Sigmoid colon (tissue), 7 donors: ENCODE data around the gene PLPP2. TPM values are rescaled to one million over a fixed set of nuclear protein-coding genes. Genes with fewer than 3 reads are reported as not detected.

Experiments used
- DNase-seq: peaks from one replicate; pipeline ENCODE4 v3.0.0-alpha.2; 2019
- H3K27ac ChIP-seq, 4 donors: fragments of 200-600 bp; sonication (generic); one replicate each; pipeline ENCODE4 v1.5.1; 2016 to 2019; ENCODE audit warnings: mild to moderate bottlenecking in 1 of 4
- H3K27me3 ChIP-seq, 3 donors: fragments of 200-600 bp; sonication (generic); one replicate each; pipeline ENCODE4 v1.5.1; 2019; ENCODE audit warnings: mild to moderate bottlenecking in 1 of 3
- H3K36me3 ChIP-seq, 4 donors: fragments of 200-600 bp; sonication (generic); one replicate each; pipeline ENCODE4 v1.5.1; 2016 to 2019
- H3K4me1 ChIP-seq, 4 donors: fragments of 200-600 bp; sonication (generic); one replicate each; pipeline ENCODE4 v1.5.1; 2017 to 2019
- H3K4me3 ChIP-seq, 4 donors: fragments of 200-600 bp; sonication (generic); one replicate each; pipeline ENCODE4 v1.5.1; 2017 to 2019; ENCODE audit warnings: mild to moderate bottlenecking in 2 of 4, moderate library complexity in 1 of 4
- H3K9me3 ChIP-seq, 4 donors: fragments of 200-600 bp in 3 of 4; sonication (generic) in 3 of 4; one replicate each; pipeline versions ENCODE4 v1.5.1 to v1.6.1; 2013 to 2019
- CTCF ChIP-seq, 4 experiments: fragments of 450-650 bp in 3 of 4; fragments of 200-600 bp in 1 of 4; IDR thresholded peaks; one replicate each; pipeline ENCODE4 v1.5.1; 2016 to 2019; ENCODE audit warnings: antibody characterized with exemption in 4 of 4, mild to moderate bottlenecking in 3 of 4, moderate library complexity in 2 of 4
- EP300 ChIP-seq, 4 donors: sonication (generic); formaldehyde crosslinking; IDR thresholded peaks; one replicate each; pipeline ENCODE4 v1.6.1; 2017; ENCODE audit warnings: antibody characterized with exemption in 4 of 4
- POLR2A ChIP-seq, 2 donors: fragments of 450-650 bp; IDR thresholded peaks; one replicate each; pipeline ENCODE4 v1.6.1; 2016; ENCODE audit warnings: antibody characterized with exemption in 2 of 2, mild to moderate bottlenecking in 2 of 2, moderate library complexity in 2 of 2
- POLR2AphosphoS5 ChIP-seq, 4 donors: sonication (generic); formaldehyde crosslinking; IDR thresholded peaks; one replicate each; pipeline ENCODE4 v1.6.1; 2017; ENCODE audit warnings: antibody characterized with exemption in 4 of 4
- WGBS, 2 donors: extraction: QIAGEN DNeasy Blood & Tissue Kit; methylation state at CpG; one replicate each; pipeline ENCODE4 v1.1.7; 2013; 5-methylcytosine and 5-hydroxymethylcytosine counted together
- intact Hi-C: fragments of 100-400 bp; cut with DNase I; formaldehyde crosslinking; loops from one replicate; pipeline ENCODE4 v1.15.1; 2023
- polyA plus RNA-seq, 3 donors: library from polyadenylated mRNA; stranded (reverse); fragments of 200-250 nt; gene quantifications; one replicate each; pipeline ENCODE4 v1.2.3, GENCODE V29; 2013
- total RNA-seq, 4 donors: library from RNA; depleted of rRNA; stranded (reverse); fragments of >200 nt; gene quantifications; one replicate each; pipeline ENCODE4 v1.1.0, GENCODE V29; 2016
- donor health status: healthy with polysubstance abuse.
- donor health status: Bipolar disorder and iron deficiency.
- donor health status: healthy.

PLPP2 gene
- total and polyA plus RNA-seq, 7 donors: 1.6 to 111 (median 3.6) TPM

GRCh38 chr19:291561-292280 is 518 bp upstream of the PLPP2 start:
- intact Hi-C loops: no loop called here
- no peaks in the 10 kb centered on the region for H3K9me3 ChIP-seq
- 15 to 26% methylated on average over 70 of the region's 71 CpGs for WGBS, 2 donors
- DNase-seq: peak; percentile 59
- H3K4me1 ChIP-seq: peaks cover 0 to 37% (median 31%) of the 10 kb centered on the region in 4 donors
- no peak overlapping the region for H3K27ac ChIP-seq
- peaks cover 24 to 54% (median 49%) of the 10 kb centered on the region in 3 donors for H3K27me3 ChIP-seq
- H3K36me3 ChIP-seq: no peaks in the 10 kb centered on the region
- TF ChIP-seq POLR2AphosphoS5 (IDR thresholded peaks at IDR 0.05) (no peak), CTCF (IDR thresholded peaks at IDR 0.05) (no peak), EP300 (IDR thresholded peaks at IDR 0.05) (no peak), POLR2A (IDR thresholded peaks at IDR 0.05) (no peak)
- H3K4me3 ChIP-seq: peak overlapping the region in 3 of 4 donors; percentile 10 to 42 (median 40)

- H3K36me3 ChIP-seq: no peaks in the 10 kb centered on the region
- H3K9me3 ChIP-seq: no peaks in the 10 kb centered on the region
- intact Hi-C loops: no loop called here
- WGBS, 2 donors: 2 to 5% methylated on average over 51 of the region's 51 CpGs
- peak overlapping the region in 3 of 4 donors; percentile 35 to 42 (median 39) for H3K4me3 ChIP-seq
- H3K27ac ChIP-seq: peak overlapping the region in 3 of 4 donors; percentile 40 to 70 (median 55)
- TF ChIP-seq EP300 (IDR thresholded peaks at IDR 0.05) (no peak), POLR2AphosphoS5 (IDR thresholded peaks at IDR 0.05) (no peak), CTCF (IDR thresholded peaks at IDR 0.05) (no peak), POLR2A (IDR thresholded peaks at IDR 0.05) (no peak)
- no peak for DNase-seq
- H3K4me1 ChIP-seq: peaks cover 0 to 31% (median 28%) of the 10 kb centered on the region in 4 donors
- H3K27me3 ChIP-seq: peaks cover 24 to 54% (median 49%) of the 10 kb centered on the region in 3 donors
These were observed 714 bp downstream of the PLPP2 start for GRCh38 chr19:290372-291005.

- intact Hi-C loops: no loop called here
- no peak for TF ChIP-seq POLR2AphosphoS5 (IDR thresholded peaks at IDR 0.05)
- no peak for TF ChIP-seq CTCF (IDR thresholded peaks at IDR 0.05)
- peak in 1 of 2 donors; percentile 5 for TF ChIP-seq POLR2A (IDR thresholded peaks at IDR 0.05)
- no peak for TF ChIP-seq EP300 (IDR thresholded peaks at IDR 0.05)
- peak overlapping the region in 2 of 4 donors; percentile 55 to 70 for H3K27ac ChIP-seq
- no peak for DNase-seq
- peaks cover 24 to 50% (median 47%) of the 10 kb centered on the region in 3 donors for H3K27me3 ChIP-seq
- H3K4me1 ChIP-seq: peaks cover 0 to 24% (median 22%) of the 10 kb centered on the region in 4 donors
- WGBS, 2 donors: 8 to 33% methylated on average over 26 of the region's 26 CpGs
- H3K36me3 ChIP-seq: no peaks in the 10 kb centered on the region
- no peaks in the 10 kb centered on the region for H3K9me3 ChIP-seq
- H3K4me3 ChIP-seq: no peak overlapping the region
These were observed 1.4 kb downstream of the PLPP2 start for GRCh38 chr19:289651-290371.

- 58 to 82% methylated on average over 10 of the region's 10 CpGs for WGBS, 2 donors
- H3K4me3 ChIP-seq: no peak overlapping the region
- H3K27me3 ChIP-seq: peaks cover 20 to 41% (median 38%) of the 10 kb centered on the region in 3 donors
- H3K9me3 ChIP-seq: no peaks in the 10 kb centered on the region
- TF ChIP-seq POLR2AphosphoS5 (IDR thresholded peaks at IDR 0.05) (no peak), CTCF (IDR thresholded peaks at IDR 0.05) (no peak), EP300 (IDR thresholded peaks at IDR 0.05) (no peak), POLR2A (IDR thresholded peaks at IDR 0.05) (no peak)
- H3K4me1 ChIP-seq: peaks cover 0 to 15% (median 14%) of the 10 kb centered on the region in 4 donors
- intact Hi-C loops: no loop called here
- H3K36me3 ChIP-seq: no peaks in the 10 kb centered on the region
- no peak for DNase-seq
- no peak overlapping the region for H3K27ac ChIP-seq
These were observed 2.3 kb downstream of the PLPP2 start for GRCh38 chr19:288911-289310.
